GM18867 (cell line): ENCODE results near the gene GRAMD4.

ENCODE experiments used
- ATAC-seq: cut with Tn5 transposase; IDR thresholded peaks from one replicate; pipeline ENCODE4 v1.9.1; 2021; ENCODE audit warnings: mild to moderate bottlenecking, moderate library complexity; ENCODE audit not compliant: unreplicated experiment

The GRAMD4 gene

GRCh38 chr22:46707305-46707704 lies 87.1 kb downstream of the GRAMD4 start:
- no peak for ATAC-seq

- no peak for ATAC-seq
These were observed 87.8 kb downstream of the GRAMD4 start for GRCh38 chr22:46707827-46708570.

- ATAC-seq = no peak
These were observed 88.7 kb downstream of the GRAMD4 start for GRCh38 chr22:46708766-46709330.

GRCh38 chr22:46710806-46711205 lies 90.6 kb downstream of the GRAMD4 start:
- ATAC-seq = no peak

GRCh38 chr22:46712288-46712687 lies 92.1 kb downstream of the GRAMD4 start:
- ATAC-seq = no peak

- ATAC-seq = no peak
These were observed 94.4 kb downstream of the GRAMD4 start for GRCh38 chr22:46714550-46714949.

GRCh38 chr22:46719921-46720320 lies 99.7 kb downstream of the GRAMD4 start:
- no peak for ATAC-seq

GRCh38 chr22:46721501-46722085 lies 101.4 kb downstream of the GRAMD4 start:
- no peak for ATAC-seq

GRCh38 chr22:46723882-46724281 lies 103.7 kb downstream of the GRAMD4 start:
- ATAC-seq = no peak

- no peak for ATAC-seq
These were observed 104.9 kb downstream of the GRAMD4 start for GRCh38 chr22:46725096-46725495.

- ATAC-seq = no peak
These were observed 106.1 kb downstream of the GRAMD4 start for GRCh38 chr22:46726066-46726985.

- ATAC-seq = no peak
These were observed 106.8 kb downstream of the GRAMD4 start for GRCh38 chr22:46726986-46727317.

GRCh38 chr22:46727813-46728364 lies 107.7 kb downstream of the GRAMD4 start:
- no peak for ATAC-seq

GRCh38 chr22:46728470-46728869 lies 108.3 kb downstream of the GRAMD4 start:
- no peak for ATAC-seq
